Kidney epithelial cell (primary cell): Measurements from ENCODE around the gene ZFAND2B. TPM values are rescaled to one million over a fixed set of nuclear protein-coding genes. Genes with fewer than 3 reads are reported as not detected.
A peak's percentile ranks its signal among the peaks of the same experiment; 100 is the strongest.

Source experiments
- DNase-seq: peaks from one replicate; pipeline ENCODE4 v3.0.0-alpha.2; 2010; ENCODE audit warnings: low read depth
- H3K27me3 ChIP-seq: 2 replicates; pipeline ENCODE4 v1.6.0; 2011; ENCODE audit warnings: low read length; ENCODE audit not compliant: control insufficient read depth, insufficient read depth
- H3K36me3 ChIP-seq: 2 replicates; pipeline ENCODE4 v1.5.1; 2011; ENCODE audit warnings: low read length; ENCODE audit not compliant: control insufficient read depth, insufficient read depth
- H3K4me3 ChIP-seq: 2 replicates; pipeline ENCODE4 v1.5.1; 2011; ENCODE audit warnings: low read depth, mild to moderate bottlenecking, control low read depth, low read length
- CTCF ChIP-seq: IDR thresholded peaks from 2 replicates; pipeline ENCODE4 v1.5.1; 2011; ENCODE audit warnings: mild to moderate bottlenecking, moderate library complexity, low read length, control low read depth, inconsistent platforms; ENCODE audit not compliant: insufficient read depth, poor library complexity, severe bottlenecking
- total RNA-seq: library from RNA; depleted of rRNA; stranded (reverse); fragments of >200 nt; gene quantifications from 2 replicates; pipeline ENCODE4 v1.2.3, GENCODE V29; 2015

ZFAND2B gene
- 44.3 and 48.2 TPM in 2 replicates for total RNA-seq

GRCh38 chr2:219206328-219207133 lies at the start of gene ZFAND2B:
ZFAND2B (plus strand) TSS chr2:219206782; CDS start chr2:219206988, 206 bp downstream.
- TF ChIP-seq CTCF: no peak
- DNase-seq: no peak
- H3K36me3 ChIP-seq: peaks cover 3% of the 10 kb centered on the region
- H3K4me3 ChIP-seq: peak within 1 kb of the TSS; percentile 81
- no peaks in the 10 kb centered on the region for H3K27me3 ChIP-seq

GRCh38 chr2:219157396-219157795 lies 49.2 kb upstream of the ZFAND2B start:
- no peak for DNase-seq
- Histone ChIP-seq H3K4me3 (no peak overlapping the region), H3K27me3 (no peaks in the 10 kb centered on the region), H3K36me3 (no peaks in the 10 kb centered on the region)
- TF ChIP-seq CTCF: no peak

GRCh38 chr2:219158025-219158424 lies 48.6 kb upstream of the ZFAND2B start:
- no peak for DNase-seq
- no peak for TF ChIP-seq CTCF
- no peak overlapping the region for H3K4me3 ChIP-seq
- H3K36me3 ChIP-seq: no peaks in the 10 kb centered on the region
- no peaks in the 10 kb centered on the region for H3K27me3 ChIP-seq

GRCh38 chr2:219158586-219158985 lies 48.0 kb upstream of the ZFAND2B start:
- Histone ChIP-seq H3K36me3 (no peaks in the 10 kb centered on the region), H3K27me3 (no peaks in the 10 kb centered on the region), H3K4me3 (no peak overlapping the region)
- TF ChIP-seq CTCF: no peak
- DNase-seq: no peak

- DNase-seq: no peak
- H3K27me3 ChIP-seq: no peaks in the 10 kb centered on the region
- no peaks in the 10 kb centered on the region for H3K36me3 ChIP-seq
- TF ChIP-seq CTCF: no peak
- peak overlapping the region; percentile 82 for H3K4me3 ChIP-seq
Measured at GRCh38 chr2:219159771-219160185, 46.8 kb upstream of the ZFAND2B start.
